HFFc6 (cell line): ENCODE data around the gene OCSTAMP. TPM values are rescaled to one million over a fixed set of nuclear protein-coding genes. Genes with fewer than 3 reads are reported as not detected.

Source experiments
- DNase-seq: peaks from one replicate; pipeline ENCODE4 v3.0.0-alpha.2; 2018
- H3K27ac Mint-ChIP-seq: 2 replicates; pipeline ENCODE4 v1.8.0; 2020; ENCODE audit warnings: mild to moderate bottlenecking, mixed read lengths
- H3K27me3 Mint-ChIP-seq: 2 replicates; pipeline ENCODE4 v1.8.0; 2021; ENCODE audit warnings: mild to moderate bottlenecking, moderate library complexity, mixed read lengths; ENCODE audit not compliant: insufficient read depth
- H3K36me3 Mint-ChIP-seq: 2 replicates; pipeline ENCODE4 v1.8.0; 2021; ENCODE audit warnings: low read depth, mixed read lengths
- H3K4me1 Mint-ChIP-seq: 2 replicates; pipeline ENCODE4 v1.8.0; 2020; ENCODE audit warnings: low read depth, mixed read lengths
- H3K4me3 Mint-ChIP-seq: 2 replicates; pipeline ENCODE4 v1.8.0; 2020; ENCODE audit warnings: mild to moderate bottlenecking, moderate library complexity, mixed read lengths
- H3K9me3 Mint-ChIP-seq: 2 replicates; pipeline ENCODE4 v1.8.0; 2020; ENCODE audit warnings: mild to moderate bottlenecking, mixed read lengths
- total RNA-seq, 6 experiments: library from RNA; stranded (reverse); fragmentation: NEBNext Ultra II Directional; extraction: Animal tissue kit (Norgen Biotek cat#: 25700); gene quantifications; 2 replicates in 1 of 6; 3 replicates in 5 of 6; pipeline ENCODE4 v1.2.3, GENCODE V29; 2021
- TF ChIP-seq, protein P1 (sequence below): fragments of 200-600 bp; sonication (generic); IDR thresholded peaks from 2 replicates; pipeline ENCODE4 v1.5.0; 2021; ENCODE audit warnings: antibody characterized with exemption, mild to moderate bottlenecking

The OCSTAMP gene
- total RNA-seq, 6 experiments from 2014 or later: not detected

DNA sequence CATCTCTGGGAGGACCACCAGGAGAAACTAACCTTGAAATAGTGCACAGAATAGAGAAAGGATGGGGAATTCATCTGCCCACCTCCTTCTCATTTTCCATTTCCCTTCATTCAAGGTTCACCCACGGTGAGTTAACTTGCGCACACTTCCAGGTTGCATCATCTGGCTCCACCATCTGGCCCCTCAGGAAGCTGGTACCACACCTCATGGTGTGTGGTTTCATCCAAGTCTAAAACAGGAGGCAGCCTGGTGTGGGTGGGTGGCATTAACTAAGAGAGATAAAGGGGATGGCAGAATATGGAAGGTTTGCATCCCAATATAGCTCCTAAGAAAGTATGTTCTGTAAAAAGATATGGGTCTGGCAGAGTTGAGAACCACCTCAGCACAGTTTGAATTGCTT, 40.9 kb downstream of the OCSTAMP start:
- Mint-ChIP-seq H3K9me3 (no peaks in the 10 kb centered on the region), H3K4me1 (no peaks in the 10 kb centered on the region), H3K4me3 (no peak overlapping the region), H3K27me3 (peaks cover 7% of the 10 kb centered on the region), H3K27ac (no peak overlapping the region), H3K36me3 (peaks cover 5% of the 10 kb centered on the region; the same call in 1 of the 2 replicates)
- TF ChIP-seq, protein P1, sequence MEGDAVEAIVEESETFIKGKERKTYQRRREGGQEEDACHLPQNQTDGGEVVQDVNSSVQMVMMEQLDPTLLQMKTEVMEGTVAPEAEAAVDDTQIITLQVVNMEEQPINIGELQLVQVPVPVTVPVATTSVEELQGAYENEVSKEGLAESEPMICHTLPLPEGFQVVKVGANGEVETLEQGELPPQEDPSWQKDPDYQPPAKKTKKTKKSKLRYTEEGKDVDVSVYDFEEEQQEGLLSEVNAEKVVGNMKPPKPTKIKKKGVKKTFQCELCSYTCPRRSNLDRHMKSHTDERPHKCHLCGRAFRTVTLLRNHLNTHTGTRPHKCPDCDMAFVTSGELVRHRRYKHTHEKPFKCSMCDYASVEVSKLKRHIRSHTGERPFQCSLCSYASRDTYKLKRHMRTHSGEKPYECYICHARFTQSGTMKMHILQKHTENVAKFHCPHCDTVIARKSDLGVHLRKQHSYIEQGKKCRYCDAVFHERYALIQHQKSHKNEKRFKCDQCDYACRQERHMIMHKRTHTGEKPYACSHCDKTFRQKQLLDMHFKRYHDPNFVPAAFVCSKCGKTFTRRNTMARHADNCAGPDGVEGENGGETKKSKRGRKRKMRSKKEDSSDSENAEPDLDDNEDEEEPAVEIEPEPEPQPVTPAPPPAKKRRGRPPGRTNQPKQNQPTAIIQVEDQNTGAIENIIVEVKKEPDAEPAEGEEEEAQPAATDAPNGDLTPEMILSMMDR: no peak
- no peak for DNase-seq

DNA sequence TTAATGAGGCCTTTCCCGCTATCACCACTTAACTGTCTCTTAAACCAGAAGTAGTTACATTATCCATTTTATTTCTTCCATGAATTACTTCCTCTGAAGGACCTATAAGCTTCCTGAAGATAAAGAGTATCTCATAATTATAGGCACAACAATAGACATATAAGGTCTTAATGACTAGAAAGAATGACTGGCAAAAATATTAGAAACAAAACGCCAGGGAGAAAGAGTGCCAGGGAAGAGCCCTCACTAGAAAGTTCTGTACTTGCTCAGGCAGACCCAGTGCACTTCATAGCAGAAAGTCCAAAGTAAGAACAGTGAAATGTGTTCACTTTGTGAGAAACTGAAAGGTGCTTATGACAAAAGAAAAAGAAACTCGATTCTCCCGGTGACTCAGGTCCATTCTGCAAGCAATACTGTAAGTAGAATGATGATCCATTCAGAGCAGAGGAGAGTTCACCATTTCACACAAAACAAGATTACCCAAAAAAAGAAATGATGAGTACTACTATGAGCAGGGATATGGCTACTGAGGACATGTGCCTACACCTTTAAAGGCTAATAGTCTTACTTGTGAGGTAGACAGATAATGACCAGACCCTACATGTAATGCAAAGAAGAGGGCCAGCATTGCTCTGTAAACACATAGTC, 42.6 kb downstream of the OCSTAMP start:
- TF ChIP-seq, protein P1: no peak
- Mint-ChIP-seq H3K4me3 (no peak overlapping the region), H3K36me3 (peaks cover 22% of the 10 kb centered on the region), H3K4me1 (no peaks in the 10 kb centered on the region), H3K27ac (no peak overlapping the region), H3K9me3 (peaks cover 15% of the 10 kb centered on the region), H3K27me3 (peaks cover 9% of the 10 kb centered on the region)
- DNase-seq: no peak

DNA sequence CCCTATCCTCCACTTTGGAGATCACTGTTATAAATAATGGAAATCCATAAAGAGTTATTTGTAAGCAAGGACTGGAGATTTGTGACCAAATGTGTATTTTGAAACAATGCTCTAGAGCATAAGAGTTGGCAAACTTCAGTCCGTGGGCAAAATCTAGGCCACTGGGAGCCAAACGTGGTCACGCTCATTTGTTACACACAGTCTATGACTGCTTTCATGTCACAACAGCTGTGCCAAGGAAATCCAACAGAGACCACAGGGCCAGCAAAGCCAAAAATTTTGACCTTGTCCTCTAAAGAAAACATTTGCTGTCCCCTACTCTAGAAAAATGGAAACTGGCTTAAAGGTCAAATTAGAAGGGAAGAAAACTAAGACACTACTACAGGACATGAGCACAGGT, 44.9 kb downstream of the OCSTAMP start:
- H3K9me3 Mint-ChIP-seq: peaks cover 33% of the 10 kb centered on the region
- no peaks in the 10 kb centered on the region for H3K4me1 Mint-ChIP-seq
- H3K27ac Mint-ChIP-seq: no peak overlapping the region
- no peak overlapping the region for H3K4me3 Mint-ChIP-seq
- DNase-seq: no peak
- TF ChIP-seq, protein P1: no peak
- peaks cover 9% of the 10 kb centered on the region for H3K27me3 Mint-ChIP-seq
- H3K36me3 Mint-ChIP-seq: peaks cover 40% of the 10 kb centered on the region

DNA sequence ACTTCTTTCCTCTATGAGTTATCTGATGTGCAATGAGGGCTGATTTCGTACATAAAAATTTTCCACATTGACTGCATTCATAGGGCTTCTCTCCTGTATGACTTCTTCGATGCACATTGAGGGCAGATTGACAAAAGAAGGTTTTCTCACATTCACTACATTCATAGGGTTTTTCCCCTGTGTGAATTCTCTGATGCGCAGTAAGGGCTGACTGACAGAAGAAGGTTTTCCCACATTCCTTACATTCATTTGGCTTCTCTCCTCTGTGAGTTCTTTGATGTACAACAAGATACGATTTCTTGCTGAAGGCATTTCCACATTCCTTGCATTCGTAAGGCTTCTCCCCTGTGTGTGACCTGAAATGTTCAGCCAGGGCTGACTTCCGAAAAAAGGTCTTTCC, 48.5 kb downstream of the OCSTAMP start:
- Mint-ChIP-seq H3K4me1 (no peaks in the 10 kb centered on the region), H3K4me3 (no peak overlapping the region), H3K9me3 (peaks cover 38% of the 10 kb centered on the region), H3K36me3 (peaks cover 40% of the 10 kb centered on the region), H3K27ac (no peak overlapping the region), H3K27me3 (peaks cover 7% of the 10 kb centered on the region)
- DNase-seq: no peak
- TF ChIP-seq, protein P1: no peak

DNA sequence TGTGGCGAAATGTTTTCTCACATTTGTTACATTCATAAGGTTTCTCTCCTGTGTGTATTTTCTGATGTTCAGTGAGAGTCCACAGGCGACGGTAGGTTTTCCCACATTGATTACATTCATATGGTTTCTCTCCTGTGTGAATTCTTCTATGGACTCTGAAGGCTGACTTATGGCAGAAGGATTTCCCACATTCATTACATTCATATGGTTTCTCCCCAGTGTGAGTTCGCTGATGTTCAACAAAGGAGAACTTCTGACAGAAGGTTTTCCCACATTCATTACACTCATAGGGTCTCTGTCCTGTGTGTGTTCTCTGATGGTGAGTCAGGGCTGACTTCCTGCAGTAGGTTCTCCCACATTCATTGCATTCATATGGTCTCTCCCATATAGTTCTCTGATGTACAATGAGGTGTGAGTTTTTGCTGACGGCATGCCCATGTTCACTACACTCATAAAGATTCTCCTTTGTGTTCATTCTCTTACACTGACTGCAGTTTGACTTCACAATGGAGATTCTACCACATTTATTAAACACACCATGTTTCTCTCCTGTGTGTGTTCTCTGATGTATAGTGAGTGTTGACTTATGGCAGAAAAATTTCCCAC, 49.0 kb downstream of the OCSTAMP start:
- Mint-ChIP-seq H3K4me3 (no peak overlapping the region), H3K27me3 (peaks cover 6% of the 10 kb centered on the region), H3K36me3 (peaks cover 40% of the 10 kb centered on the region), H3K4me1 (no peaks in the 10 kb centered on the region), H3K27ac (no peak overlapping the region), H3K9me3 (peaks cover 38% of the 10 kb centered on the region)
- TF ChIP-seq, protein P1: no peak
- DNase-seq: no peak
